Measurements from ENCODE around the gene ADAMTS7. TPM values are rescaled to one million over a fixed set of nuclear protein-coding genes. Genes with fewer than 3 reads are reported as not detected.
"Not testable (repeated sequence)": the region's sequence is repeated elsewhere in the genome, so short reads cannot be mapped to it uniquely, and the experiment has no call there.

The ADAMTS7 gene
- total RNA-seq, 1 experiment from 2014 or later, result 1.1 TPM

GRCh38 chr15:78800189-78800588 is 11.1 kb downstream of the ADAMTS7 start:
- POLR2A ChIA-PET, result no interaction called here
- no peak for TF ChIP-seq CTCF (IDR thresholded peaks at IDR 0.05; ENCODE audit: insufficient read depth in 1 of 2, low read depth in 1 of 2, low read length in 1 of 2, severe bottlenecking in 1 of 2, unreplicated experiment in 1 of 2)
- Mint-ChIP-seq H3K9me3 (ENCODE audit: unreplicated experiment) (no peaks in the 10 kb centered on the region), H3K27me3 (ENCODE audit: insufficient read depth, unreplicated experiment) (no peaks in the 10 kb centered on the region), H3K4me3 (ENCODE audit: unreplicated experiment) (no peak overlapping the region), H3K4me1 (ENCODE audit: low read depth, unreplicated experiment) (no peaks in the 10 kb centered on the region), H3K36me3 (ENCODE audit: insufficient read depth, unreplicated experiment) (no peaks in the 10 kb centered on the region), H3K27ac (ENCODE audit: unreplicated experiment) (no peak overlapping the region)
- Histone ChIP-seq H3K4me3 (ENCODE audit: low read depth, low read length) (no peak overlapping the region), H3K27me3 (replicated peaks; ENCODE audit: control insufficient read depth, insufficient read depth, low read length) (no peaks in the 10 kb centered on the region), H3K9me3 (no peaks in the 10 kb centered on the region), H3K4me1 (no peaks in the 10 kb centered on the region), H3K36me3 (ENCODE audit: control insufficient read depth, insufficient read depth, low read length) (no peaks in the 10 kb centered on the region)
- intact Hi-C loops (cut with micrococcal nuclease; ENCODE audit: unreplicated experiment), result no loop called here
- no TSS peak for BruUV-seq (replicated peaks)
- CTCF ChIA-PET, result interaction anchor here (1.1 kb wide), 1 partner anchor 65 kb away, joined by 3 read pairs; no protein-coding TSS in a partner anchor
- DNase-seq, result no peak

- CTCF ChIA-PET; H3K27me3 Mint-ChIP-seq (ENCODE audit: insufficient read depth, unreplicated experiment); POLR2A ChIA-PET; H3K4me3 Mint-ChIP-seq (ENCODE audit: unreplicated experiment); BruUV-seq (replicated peaks); intact Hi-C loops (cut with micrococcal nuclease; ENCODE audit: unreplicated experiment); H3K27ac Mint-ChIP-seq (ENCODE audit: unreplicated experiment); DNase-seq; H3K36me3 ChIP-seq (ENCODE audit: control insufficient read depth, insufficient read depth, low read length); H3K9me3 ChIP-seq; H3K36me3 Mint-ChIP-seq (ENCODE audit: insufficient read depth, unreplicated experiment); H3K4me1 ChIP-seq; H3K27me3 ChIP-seq (replicated peaks; ENCODE audit: control insufficient read depth, insufficient read depth, low read length); H3K4me1 Mint-ChIP-seq (ENCODE audit: low read depth, unreplicated experiment); H3K9me3 Mint-ChIP-seq (ENCODE audit: unreplicated experiment); H3K4me3 ChIP-seq (ENCODE audit: low read depth, low read length): not testable (repeated sequence)
Observed at GRCh38 chr15:78799102-78799501, 12.2 kb downstream of the ADAMTS7 start.

GRCh38 chr15:78798355-78798754 is 12.9 kb downstream of the ADAMTS7 start:
- H3K36me3 Mint-ChIP-seq (ENCODE audit: insufficient read depth, unreplicated experiment); H3K4me1 Mint-ChIP-seq (ENCODE audit: low read depth, unreplicated experiment); intact Hi-C loops (cut with micrococcal nuclease; ENCODE audit: unreplicated experiment); H3K27ac Mint-ChIP-seq (ENCODE audit: unreplicated experiment); BruUV-seq (replicated peaks); POLR2A ChIA-PET; H3K9me3 Mint-ChIP-seq (ENCODE audit: unreplicated experiment); H3K4me1 ChIP-seq; H3K4me3 Mint-ChIP-seq (ENCODE audit: unreplicated experiment); H3K36me3 ChIP-seq (ENCODE audit: control insufficient read depth, insufficient read depth, low read length); H3K27me3 ChIP-seq (replicated peaks; ENCODE audit: control insufficient read depth, insufficient read depth, low read length); H3K4me3 ChIP-seq (ENCODE audit: low read depth, low read length); H3K27me3 Mint-ChIP-seq (ENCODE audit: insufficient read depth, unreplicated experiment); H3K9me3 ChIP-seq; DNase-seq; CTCF ChIA-PET: not testable (repeated sequence)

GRCh38 chr15:78797951-78798350 is 13.3 kb downstream of the ADAMTS7 start:
- H3K4me1 ChIP-seq, result no peaks in the 10 kb centered on the region
- H3K36me3 ChIP-seq (ENCODE audit: control insufficient read depth, insufficient read depth, low read length), result no peaks in the 10 kb centered on the region
- no peak overlapping the region for H3K4me3 ChIP-seq (ENCODE audit: low read depth, low read length)
- no peaks in the 10 kb centered on the region for H3K4me1 Mint-ChIP-seq (ENCODE audit: low read depth, unreplicated experiment)
- no peaks in the 10 kb centered on the region for H3K9me3 Mint-ChIP-seq (ENCODE audit: unreplicated experiment)
- no TSS peak for BruUV-seq (replicated peaks)
- no peaks in the 10 kb centered on the region for H3K9me3 ChIP-seq
- H3K27me3 Mint-ChIP-seq (ENCODE audit: insufficient read depth, unreplicated experiment), result no peaks in the 10 kb centered on the region
- TF ChIP-seq CTCF (IDR thresholded peaks at IDR 0.05; ENCODE audit: insufficient read depth in 1 of 2, low read depth in 1 of 2, low read length in 1 of 2, severe bottlenecking in 1 of 2, unreplicated experiment in 1 of 2), result no peak
- H3K36me3 Mint-ChIP-seq (ENCODE audit: insufficient read depth, unreplicated experiment), result no peaks in the 10 kb centered on the region
- POLR2A ChIA-PET, result no interaction called here
- CTCF ChIA-PET, result no interaction called here
- no peak overlapping the region for H3K27ac Mint-ChIP-seq (ENCODE audit: unreplicated experiment)
- no peak for DNase-seq
- H3K27me3 ChIP-seq (replicated peaks; ENCODE audit: control insufficient read depth, insufficient read depth, low read length), result no peaks in the 10 kb centered on the region
- no peak overlapping the region for H3K4me3 Mint-ChIP-seq (ENCODE audit: unreplicated experiment)
- intact Hi-C loops (cut with micrococcal nuclease; ENCODE audit: unreplicated experiment), result no loop called here

All from Caco-2 (cell line).